CD14-positive monocyte (primary cell): ENCODE data around the gene ARHGAP33. TPM values are rescaled to one million over a fixed set of nuclear protein-coding genes. Genes with fewer than 3 reads are reported as not detected.

Experiments used
- DNase-seq, 3 donors: peaks; one replicate each; pipeline ENCODE4 v3.0.0-alpha.2; 2011 to 2022
- H2AFZ ChIP-seq: 2 replicates; pipeline ENCODE4 v1.6.0; 2012; ENCODE audit warnings: mild to moderate bottlenecking, low read depth, low read length, inconsistent platforms; ENCODE audit not compliant: insufficient read depth, poor library complexity, severe bottlenecking
- H3K27ac ChIP-seq, 2 donors: 1 replicate in 1 of 2; 2 replicates in 1 of 2; pipeline ENCODE4 v1.5.1; 2012 to 2013; ENCODE audit warnings: low read length in 2 of 2, control low read depth in 1 of 2, inconsistent platforms in 1 of 2, low read depth in 1 of 2, mild to moderate bottlenecking in 1 of 2
- H3K27me3 ChIP-seq, 2 donors: one replicate each; pipeline versions ENCODE4 v1.6.0 to v1.6.1; 2011 to 2013; ENCODE audit warnings: low read length in 2 of 2; ENCODE audit not compliant: control insufficient read depth in 2 of 2, insufficient read depth in 2 of 2
- H3K36me3 ChIP-seq, 2 donors: replicated peaks in 1 of 2; 1 replicate in 1 of 2; 2 replicates in 1 of 2; pipeline versions ENCODE4 v1.5.1 to v1.6.1; 2012 to 2013; ENCODE audit warnings: low read length in 2 of 2, control low read depth in 1 of 2, inconsistent platforms in 1 of 2, mild to moderate bottlenecking in 1 of 2; ENCODE audit not compliant: insufficient read depth in 2 of 2, control insufficient read depth in 1 of 2
- H3K4me1 ChIP-seq, 2 donors: 1 replicate in 1 of 2; 2 replicates in 1 of 2; pipeline versions ENCODE4 v1.5.1 to v1.6.1; 2012 to 2013; ENCODE audit warnings: low read length in 2 of 2, control low read depth in 1 of 2, inconsistent platforms in 1 of 2, mild to moderate bottlenecking in 1 of 2, moderate library complexity in 1 of 2; ENCODE audit not compliant: insufficient read depth in 2 of 2, control insufficient read depth in 1 of 2
- H3K4me2 ChIP-seq: replicated peaks from 2 replicates; pipeline ENCODE3; 2012; ENCODE audit warnings: low read length, moderate library complexity, mild to moderate bottlenecking; ENCODE audit not compliant: poor library complexity, severe bottlenecking; ENCODE audit errors: extremely low read depth
- H3K4me3 ChIP-seq, 3 experiments: fragments of 200-600 bp in 1 of 3; sonication (generic) in 1 of 3; replicated peaks in 1 of 3; 1 replicate in 2 of 3; 2 replicates in 1 of 3; pipeline ENCODE4 v1.5.1; 2011 to 2013; ENCODE audit warnings: low read length in 3 of 3, mild to moderate bottlenecking in 3 of 3, control low read depth in 2 of 3, low read depth in 2 of 3, inconsistent platforms in 1 of 3, moderate library complexity in 1 of 3
- H3K79me2 ChIP-seq: 2 replicates; pipeline ENCODE4 v1.6.0; 2012; ENCODE audit warnings: mild to moderate bottlenecking, control low read depth, inconsistent platforms, low read length, moderate library complexity; ENCODE audit not compliant: insufficient read depth
- H3K9ac ChIP-seq: 2 replicates; pipeline ENCODE4 v1.6.0; 2017; ENCODE audit warnings: low read length, mild to moderate bottlenecking; ENCODE audit not compliant: insufficient read depth, poor library complexity, severe bottlenecking
- H3K9me3 ChIP-seq, 2 donors: replicated peaks in 1 of 2; 1 replicate in 1 of 2; 2 replicates in 1 of 2; pipeline versions ENCODE4 v1.5.1 to v1.6.1; 2012 to 2013; ENCODE audit warnings: low read length in 2 of 2, control low read depth in 1 of 2; ENCODE audit not compliant: control insufficient read depth in 1 of 2, insufficient read depth in 1 of 2
- H4K20me1 ChIP-seq: 2 replicates; pipeline ENCODE4 v1.6.0; 2012; ENCODE audit warnings: mild to moderate bottlenecking, low read length, control low read depth, moderate library complexity; ENCODE audit not compliant: insufficient read depth
- H3K27ac Mint-ChIP-seq, 7 donors: one replicate each; pipeline ENCODE4 v1.8.0; 2020; ENCODE audit warnings: mild to moderate bottlenecking in 7 of 7, mixed read lengths in 7 of 7, moderate library complexity in 6 of 7, inconsistent platforms in 2 of 7
- H3K27me3 Mint-ChIP-seq, 3 donors: one replicate each; pipeline ENCODE4 v1.8.0; 2021 to 2022; ENCODE audit warnings: low read depth in 3 of 3, mild to moderate bottlenecking in 3 of 3, mixed read lengths in 3 of 3, moderate library complexity in 3 of 3, inconsistent platforms in 1 of 3
- H3K36me3 Mint-ChIP-seq, 2 donors: one replicate each; pipeline ENCODE4 v1.8.0; 2020; ENCODE audit warnings: mixed read lengths in 2 of 2, inconsistent platforms in 1 of 2, mild to moderate bottlenecking in 1 of 2
- H3K4me1 Mint-ChIP-seq: one replicate; pipeline ENCODE4 v1.8.0; 2020; ENCODE audit warnings: mild to moderate bottlenecking, mixed read lengths
- H3K4me3 Mint-ChIP-seq, 2 donors: one replicate each; pipeline ENCODE4 v1.8.0; 2020; ENCODE audit warnings: mild to moderate bottlenecking in 2 of 2, mixed read lengths in 2 of 2, moderate library complexity in 1 of 2
- H3K9me3 Mint-ChIP-seq, 7 donors: one replicate each; pipeline ENCODE4 v1.8.0; 2020 to 2022; ENCODE audit warnings: mixed read lengths in 7 of 7, mild to moderate bottlenecking in 6 of 7, moderate library complexity in 6 of 7, inconsistent platforms in 2 of 7
- WGBS: methylation state at CpG from one replicate; pipeline ENCODE4 v1.1.5; 2013; ENCODE audit warnings: missing lambda C conversion rate; ENCODE audit not compliant: insufficient coverage; 5-methylcytosine and 5-hydroxymethylcytosine counted together
- intact Hi-C, 2 donors: fragments of 100-400 bp; cut with micrococcal nuclease; formaldehyde crosslinking; loops; one replicate each; pipeline versions ENCODE4 v1.15.0 to v1.15.1; 2023
- polyA plus RNA-seq, 3 donors: library from polyadenylated mRNA; depleted of rRNA in 1 of 3; unstranded in 2 of 3; stranded (reverse) in 1 of 3; fragments of 300-500 nt in 2 of 3; fragments of >200 nt in 1 of 3; fragmentation: Illumina TruSeq in 2 of 3; gene quantifications; 1 replicate in 2 of 3; 2 replicates in 1 of 3; pipeline ENCODE4 v1.2.3, GENCODE V29; 2012 to 2021
- TF ChIP-seq, protein P1 (sequence below): fragments of 200-600 bp; IDR thresholded peaks from one replicate; pipeline ENCODE4 v1.8.0; 2022; ENCODE audit warnings: antibody characterized with exemption, mild to moderate bottlenecking

ARHGAP33 gene
- polyA plus RNA-seq, 3 donors, result 8.6 TPM; not detected in 2

DNA sequence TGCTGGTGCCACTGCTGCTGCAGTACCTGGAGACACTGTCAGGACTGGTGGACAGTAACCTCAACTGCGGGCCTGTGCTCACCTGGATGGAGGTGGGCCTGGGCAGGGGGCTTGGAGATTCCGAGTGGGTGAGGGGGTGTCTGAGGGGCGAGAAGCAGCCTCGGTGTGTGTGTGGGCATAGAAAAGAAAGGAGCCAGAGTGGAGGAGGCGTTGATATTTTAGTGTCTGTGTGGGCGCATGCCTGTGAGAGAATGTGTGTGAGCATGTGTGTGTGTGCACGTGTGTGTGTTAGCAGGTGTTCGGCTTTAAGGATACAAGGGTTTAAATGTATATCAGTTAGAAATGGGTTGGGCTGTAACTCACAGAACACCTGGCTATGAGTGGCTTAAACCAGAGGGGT lies 3.7 kb downstream of the ARHGAP33 start:
- Mint-ChIP-seq H3K36me3 (peaks cover 31 to 53% of the 10 kb centered on the region in 2 donors), H3K4me3 (no peak overlapping the region), H3K27me3 (peaks cover 0 to 5% (median 3%) of the 10 kb centered on the region in 3 donors), H3K4me1 (peaks cover 23% of the 10 kb centered on the region), H3K9me3 (no peaks in the 10 kb centered on the region), H3K27ac (no peak overlapping the region)
- no peak overlapping the region for H3K9ac ChIP-seq
- intact Hi-C loops, result loop anchor here in 1 of 2 donors (5.0 to 10.0 kb wide), 3 partner anchors 37 to 276 kb away; partner anchors contain the start of genes IGFLR1, THAP8 and WDR62
- WGBS, result 98% methylated on average over 8 of the region's 8 CpGs
- H2AFZ ChIP-seq, result no peak overlapping the region
- H3K79me2 ChIP-seq, result peaks cover 20% of the 10 kb centered on the region
- peaks cover 26 to 40% of the 10 kb centered on the region in 2 donors for H3K36me3 ChIP-seq
- H3K4me2 ChIP-seq, result no peak overlapping the region
- no peak overlapping the region for H3K27ac ChIP-seq
- no peaks in the 10 kb centered on the region for H4K20me1 ChIP-seq
- TF ChIP-seq, protein P1, sequence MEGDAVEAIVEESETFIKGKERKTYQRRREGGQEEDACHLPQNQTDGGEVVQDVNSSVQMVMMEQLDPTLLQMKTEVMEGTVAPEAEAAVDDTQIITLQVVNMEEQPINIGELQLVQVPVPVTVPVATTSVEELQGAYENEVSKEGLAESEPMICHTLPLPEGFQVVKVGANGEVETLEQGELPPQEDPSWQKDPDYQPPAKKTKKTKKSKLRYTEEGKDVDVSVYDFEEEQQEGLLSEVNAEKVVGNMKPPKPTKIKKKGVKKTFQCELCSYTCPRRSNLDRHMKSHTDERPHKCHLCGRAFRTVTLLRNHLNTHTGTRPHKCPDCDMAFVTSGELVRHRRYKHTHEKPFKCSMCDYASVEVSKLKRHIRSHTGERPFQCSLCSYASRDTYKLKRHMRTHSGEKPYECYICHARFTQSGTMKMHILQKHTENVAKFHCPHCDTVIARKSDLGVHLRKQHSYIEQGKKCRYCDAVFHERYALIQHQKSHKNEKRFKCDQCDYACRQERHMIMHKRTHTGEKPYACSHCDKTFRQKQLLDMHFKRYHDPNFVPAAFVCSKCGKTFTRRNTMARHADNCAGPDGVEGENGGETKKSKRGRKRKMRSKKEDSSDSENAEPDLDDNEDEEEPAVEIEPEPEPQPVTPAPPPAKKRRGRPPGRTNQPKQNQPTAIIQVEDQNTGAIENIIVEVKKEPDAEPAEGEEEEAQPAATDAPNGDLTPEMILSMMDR, result no peak
- peaks cover 14 to 19% of the 10 kb centered on the region in 2 donors for H3K4me1 ChIP-seq
- no peak overlapping the region for H3K4me3 ChIP-seq
- no peaks in the 10 kb centered on the region for H3K27me3 ChIP-seq
- DNase-seq, result no peak
- no peaks in the 10 kb centered on the region for H3K9me3 ChIP-seq

DNA sequence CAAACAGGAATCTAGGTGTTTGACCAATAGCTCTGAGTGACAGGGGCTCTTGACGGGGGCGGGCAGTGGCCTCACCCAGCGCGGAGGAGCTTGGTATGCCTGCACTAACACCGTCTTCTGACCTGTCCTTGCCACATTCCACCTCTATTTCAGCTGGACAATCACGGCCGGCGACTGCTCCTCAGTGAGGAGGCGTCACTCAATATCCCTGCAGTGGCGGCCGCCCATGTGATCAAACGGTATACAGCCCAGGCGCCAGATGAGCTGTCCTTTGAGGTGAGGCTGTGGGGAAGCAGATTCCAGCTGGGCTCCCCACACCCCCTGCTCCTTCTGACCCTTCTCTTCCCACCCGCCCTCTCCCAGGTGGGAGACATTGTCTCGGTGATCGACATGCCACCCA lies 4.7 kb downstream of the ARHGAP33 start:
- H3K79me2 ChIP-seq, result peaks cover 20% of the 10 kb centered on the region
- peaks cover 31 to 55% of the 10 kb centered on the region in 2 donors for H3K36me3 Mint-ChIP-seq
- no peak for DNase-seq
- no peaks in the 10 kb centered on the region for H3K9me3 Mint-ChIP-seq
- H3K4me3 ChIP-seq, result no peak overlapping the region
- H3K36me3 ChIP-seq, result peaks cover 26 to 40% of the 10 kb centered on the region in 2 donors
- peaks cover 15% of the 10 kb centered on the region for H3K4me1 Mint-ChIP-seq
- intact Hi-C loops, result no loop called here
- 100% methylated on average over 4 of the region's 16 CpGs for WGBS
- H4K20me1 ChIP-seq, result no peaks in the 10 kb centered on the region
- peaks cover 8 to 13% of the 10 kb centered on the region in 2 donors for H3K4me1 ChIP-seq
- no peaks in the 10 kb centered on the region for H3K27me3 ChIP-seq
- no peak overlapping the region for H2AFZ ChIP-seq
- H3K4me2 ChIP-seq, result no peak overlapping the region
- peaks cover 0 to 3% (median 0%) of the 10 kb centered on the region in 3 donors for H3K27me3 Mint-ChIP-seq
- TF ChIP-seq, protein P1, result no peak
- no peak overlapping the region for H3K9ac ChIP-seq
- no peaks in the 10 kb centered on the region for H3K9me3 ChIP-seq
- no peak overlapping the region for H3K27ac ChIP-seq
- H3K4me3 Mint-ChIP-seq, result no peak overlapping the region
- H3K27ac Mint-ChIP-seq, result no peak overlapping the region
